NCI-H128 (cell line): ENCODE data around the gene CNRIP1.
A peak's percentile ranks its signal among the peaks of the same experiment; 100 is the strongest.

Experiments
- DNase-seq: peaks from one replicate; lab custom pipeline; 2025; ENCODE audit not compliant: unreplicated experiment; lab: John Stamatoyannopoulos, UW

The CNRIP1 gene

DNA sequence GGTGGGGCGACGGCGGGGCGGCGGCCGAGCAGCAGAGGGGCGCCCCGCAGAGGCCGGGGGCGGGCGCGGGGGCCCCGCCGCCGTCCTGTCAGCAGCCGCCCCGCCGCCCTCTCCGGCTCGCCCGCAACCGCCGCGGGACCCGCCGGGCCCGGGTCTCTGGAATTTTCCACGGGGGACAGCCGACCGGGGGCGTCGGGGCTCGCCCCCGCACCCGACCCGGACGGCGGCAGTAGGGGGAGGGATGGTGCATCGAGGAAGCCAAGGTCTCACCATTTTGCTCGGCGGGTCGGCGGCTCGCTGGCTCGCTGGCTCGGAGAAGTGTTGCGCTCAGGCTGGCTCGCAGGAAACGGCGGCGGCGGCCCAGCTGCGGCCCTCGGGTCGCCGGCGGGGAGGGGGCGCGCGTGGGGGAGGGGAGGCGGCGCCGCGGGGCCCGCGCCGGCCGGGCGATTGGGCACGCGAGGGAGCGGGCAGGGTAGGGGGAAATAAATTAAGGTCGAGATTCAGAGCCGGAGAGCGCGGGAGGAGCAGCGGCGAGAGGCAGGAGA lies 67.8 kb downstream of the CNRIP1 start:
- DNase-seq: no peak

DNA sequence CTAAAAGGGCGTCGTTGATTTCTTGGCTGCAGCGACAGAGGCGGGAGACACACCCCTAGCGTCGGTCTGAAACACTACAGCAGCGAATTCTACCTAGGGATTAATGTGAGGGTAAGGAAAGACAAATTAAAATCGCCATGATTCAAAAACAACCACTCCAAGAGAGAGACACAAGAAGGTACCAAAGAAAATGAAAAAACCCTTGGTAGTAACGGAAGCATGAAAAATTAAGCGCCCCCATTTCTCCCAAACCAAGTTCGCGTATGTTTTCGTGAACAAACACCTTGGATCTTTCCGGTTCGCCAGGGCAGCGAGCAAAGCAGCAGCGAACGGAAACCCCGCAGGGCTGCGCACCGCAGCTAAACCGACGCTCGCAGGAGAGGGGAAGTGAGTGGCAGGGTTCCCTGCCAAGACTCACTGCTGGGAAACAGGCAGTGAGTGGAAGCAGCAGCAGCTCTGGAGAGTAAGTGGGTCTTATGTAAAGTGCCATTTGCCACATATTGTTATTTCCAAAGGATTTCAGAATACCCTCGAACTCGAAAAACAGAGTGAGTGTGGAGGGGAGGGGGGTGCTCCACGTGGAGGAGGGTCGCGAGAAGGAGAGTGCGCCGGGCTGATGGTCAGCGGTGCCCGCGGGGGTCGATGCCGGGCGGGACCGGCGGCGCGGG lies 68.4 kb downstream of the CNRIP1 start:
- peak; percentile 33 for DNase-seq

DNA sequence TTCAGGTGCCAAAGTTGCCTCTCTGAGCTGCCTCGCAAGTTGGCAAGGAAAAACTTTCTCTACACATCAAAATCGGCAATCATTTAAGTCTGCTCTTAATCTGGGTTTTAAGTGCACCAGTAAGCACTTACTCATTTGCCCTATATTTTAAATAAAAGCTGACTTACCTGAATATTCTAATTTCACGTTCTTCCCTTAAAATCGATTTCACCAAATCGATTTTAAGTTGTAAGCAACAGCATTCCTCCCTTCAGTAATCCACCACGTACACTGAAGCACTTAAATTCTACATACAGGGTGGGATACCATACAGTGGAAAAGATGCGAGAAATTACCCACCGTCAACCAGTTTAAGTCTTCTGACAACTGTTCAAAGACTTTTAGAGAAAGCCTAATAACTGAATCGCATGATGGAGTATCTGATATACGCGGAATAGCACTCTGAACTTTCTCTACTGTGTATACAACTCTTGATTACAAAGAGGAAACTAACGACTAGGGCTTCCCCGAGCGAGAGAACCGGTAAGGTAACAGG lies 69.0 kb downstream of the CNRIP1 start:
- DNase-seq: no peak

DNA sequence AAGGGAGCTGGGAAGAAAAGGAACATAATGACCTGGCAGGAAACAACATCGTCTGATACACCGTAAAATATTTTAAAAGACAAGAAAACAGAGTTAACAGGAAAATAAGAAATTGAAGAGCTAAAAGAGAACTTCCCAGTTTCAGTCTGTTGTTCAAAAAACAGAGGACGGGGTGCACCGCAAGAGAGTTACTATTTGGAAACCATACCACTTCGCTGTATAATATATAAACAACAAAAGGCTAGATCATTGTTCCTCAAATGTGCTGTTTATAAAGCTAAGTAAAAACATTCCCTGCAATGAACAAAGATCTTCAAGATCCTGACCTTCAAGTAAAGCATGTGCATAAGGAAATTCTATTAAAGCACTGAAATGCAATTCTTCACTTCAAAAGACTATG lies 69.6 kb downstream of the CNRIP1 start:
- no peak for DNase-seq

DNA sequence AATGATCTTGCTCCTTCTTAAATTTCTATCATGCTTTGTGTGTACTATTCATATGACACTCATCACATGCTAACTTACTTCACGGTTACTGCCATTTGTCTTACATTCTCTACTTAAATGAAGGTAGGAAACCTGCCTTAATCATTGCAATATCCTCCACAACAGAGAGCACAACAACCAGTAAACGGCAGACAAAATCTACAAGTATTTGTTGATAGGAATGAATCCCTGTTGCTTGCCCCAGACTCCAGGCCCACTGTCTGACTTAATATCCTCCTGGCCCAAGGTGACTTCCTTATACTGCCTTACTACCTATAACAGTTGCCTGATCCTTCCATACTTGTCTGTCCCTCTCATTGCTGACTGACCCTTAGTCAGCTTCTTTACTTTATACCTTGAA lies 70.9 kb downstream of the CNRIP1 start:
- DNase-seq: no peak

DNA sequence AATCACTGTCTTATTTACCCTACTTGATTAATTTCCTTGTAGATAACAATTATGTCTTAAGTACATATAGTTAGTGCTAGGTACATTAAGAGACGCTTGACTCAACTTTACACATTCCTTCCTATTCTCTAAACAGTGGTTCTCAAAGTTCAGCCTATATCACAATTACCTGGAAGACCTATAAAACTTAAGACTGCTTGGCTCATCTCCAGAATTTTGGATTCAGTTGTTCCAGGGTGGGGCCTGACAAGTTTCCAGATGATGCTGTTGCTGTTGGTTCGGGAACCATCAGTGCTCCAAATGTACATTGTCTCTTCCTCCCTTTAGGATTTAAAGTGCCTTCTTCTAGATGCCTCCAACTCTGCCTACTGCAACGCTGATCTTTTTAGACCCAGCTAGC lies 71.4 kb downstream of the CNRIP1 start:
- no peak for DNase-seq

DNA sequence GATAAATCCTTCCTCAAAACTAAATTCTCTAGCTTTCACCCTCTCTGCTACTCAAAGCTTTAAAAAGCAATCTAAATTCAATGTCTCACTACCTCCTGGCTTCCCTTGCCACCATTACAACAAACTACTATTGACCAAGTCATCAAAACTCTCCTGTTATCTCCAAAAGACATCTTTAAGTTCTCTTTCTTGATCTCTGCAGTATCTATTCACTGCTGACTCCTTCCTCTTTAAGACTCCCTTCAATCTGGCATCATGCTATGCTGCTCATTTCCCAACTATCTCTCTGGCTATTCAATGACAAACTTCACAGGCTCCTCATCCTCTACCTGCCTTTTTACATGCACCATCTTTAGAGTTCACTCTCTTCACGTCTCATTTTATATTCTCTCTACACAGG lies 73.4 kb downstream of the CNRIP1 start:
- no peak for DNase-seq

DNA sequence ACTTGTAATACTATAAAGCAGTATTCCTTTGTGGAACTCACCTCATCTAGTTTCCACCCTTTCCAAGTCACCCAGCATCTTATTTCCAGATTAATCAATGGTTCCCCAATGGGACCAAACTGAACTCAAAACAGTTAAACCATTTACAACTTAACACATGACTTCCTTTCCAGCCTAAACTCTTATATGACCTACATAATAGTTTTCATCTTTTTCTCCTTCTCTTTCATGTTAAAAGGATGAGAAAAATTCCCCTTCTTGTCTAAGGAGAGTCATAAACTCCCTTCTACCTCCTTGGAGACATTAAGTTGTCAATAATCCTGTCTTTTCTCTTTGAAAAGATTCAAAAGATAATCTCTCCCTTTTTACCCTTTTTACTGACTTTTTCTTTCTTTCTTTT lies 74.1 kb downstream of the CNRIP1 start:
- DNase-seq: no peak

DNA sequence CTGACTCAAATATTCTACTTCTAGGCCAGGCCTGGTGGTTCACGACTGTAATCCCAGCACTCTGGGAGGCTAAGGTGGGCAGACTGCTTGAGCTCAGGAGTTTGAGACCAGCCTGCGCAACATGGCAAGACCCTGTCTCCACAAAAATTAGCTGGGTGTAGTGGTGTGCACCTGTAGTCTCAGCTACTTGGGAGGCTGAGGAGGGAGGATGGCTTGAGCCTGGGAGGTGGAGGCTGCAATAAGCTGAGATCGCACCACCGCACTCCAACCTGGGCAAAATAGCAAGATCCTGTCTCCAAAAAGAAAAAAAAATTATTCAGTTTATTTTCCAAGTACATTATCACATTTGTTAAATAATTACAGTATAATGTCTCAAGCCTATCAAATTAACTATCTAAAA lies 74.7 kb downstream of the CNRIP1 start:
- no peak for DNase-seq

DNA sequence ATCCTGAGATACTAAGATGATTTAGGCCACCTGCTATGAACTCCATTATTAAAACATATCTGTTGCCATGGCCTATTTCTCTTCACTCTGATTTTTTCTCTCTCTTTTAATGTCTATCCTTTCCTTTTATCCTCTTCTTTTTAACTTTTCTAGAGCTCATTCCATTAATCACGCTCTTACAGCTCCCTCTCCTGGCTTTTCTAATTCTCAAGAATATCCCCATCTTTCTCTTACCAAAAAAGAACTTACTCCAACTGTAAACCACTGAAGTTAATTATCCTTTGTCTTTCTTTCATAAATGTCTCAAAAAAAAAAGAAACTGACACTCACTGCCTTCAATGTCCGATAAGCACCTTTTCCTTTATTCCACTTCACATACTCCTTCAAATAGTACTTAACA lies 75.3 kb downstream of the CNRIP1 start:
- DNase-seq: no peak
